Right ventricle myocardium superior (tissue), 1 donor: ENCODE measurements around the gene MICU2. TPM values are rescaled to one million over a fixed set of nuclear protein-coding genes. Genes with fewer than 3 reads are reported as not detected.

Experiments
- ATAC-seq: fragments of 200-7000 bp; cut with Tn5 transposase; one replicate; pipeline ENCODE4 v1.9.1; 2020; ENCODE audit warnings: mild to moderate bottlenecking; ENCODE audit not compliant: poor library complexity
- DNase-seq: peaks from one replicate; pipeline ENCODE4 v3.0.0-alpha.2; 2020
- intact Hi-C: fragments of 100-400 bp; cut with DNase I; formaldehyde crosslinking; loops from one replicate; pipeline ENCODE4 v1.11.2; 2022
- total RNA-seq: library from RNA; stranded (reverse); fragmentation: NEBNext Ultra II Directional; extraction: Animal tissue kit (Norgen Biotek cat#: 25700); gene quantifications from one replicate; pipeline ENCODE4 v1.2.1, GENCODE V29; 2021
- donor health status: DM: no; HTN: yes; CAD: no; lungs with severe emphysema.

MICU2 gene
- total RNA-seq, 1 donor from 2014 or later, result 58.6 TPM

DNA sequence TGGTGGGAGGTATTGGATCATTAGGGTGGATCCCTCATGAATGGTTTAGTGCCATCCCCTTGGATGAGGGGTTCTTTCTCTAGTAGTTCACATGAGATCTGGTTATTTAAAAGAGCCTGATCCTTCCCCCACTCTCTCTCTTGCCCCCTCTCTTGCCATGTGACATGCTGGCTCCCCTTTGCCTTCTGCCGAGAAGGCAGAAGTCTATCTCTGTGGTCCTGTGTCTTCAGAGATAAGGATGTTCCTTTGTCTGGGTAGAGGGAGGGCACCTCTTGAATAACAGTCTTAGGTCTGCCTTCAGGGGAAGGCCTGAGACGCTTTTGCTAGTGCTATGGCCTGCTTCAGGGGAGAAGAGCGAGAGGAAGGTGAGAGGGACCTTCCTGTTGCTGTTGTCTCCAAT, 142.8 kb downstream of the MICU2 start:
- no peak for DNase-seq
- intact Hi-C loops, result no loop called here
- ATAC-seq, result no peak

GRCh38 chr13:21458813-21459701, 144.9 kb downstream of the MICU2 start, which contains the start of gene ZDHHC20:
Gene ZDHHC20 (minus strand): TSS chr13:21459303. CDS start chr13:21459171, 132 bp downstream.
- intact Hi-C loops, result no loop called here
- peak; percentile 94 for DNase-seq
- peak; percentile 98 for ATAC-seq

- intact Hi-C loops, result no loop called here
- ATAC-seq, result peak; percentile 53
- DNase-seq, result peak; percentile 62
Measured at GRCh38 chr13:21458451-21458812, 145.5 kb downstream of the MICU2 start.

- intact Hi-C loops, result no loop called here
- DNase-seq (no peak), ATAC-seq (no peak)
Measured at GRCh38 chr13:21453387-21454081, 150.4 kb downstream of the MICU2 start.

DNA sequence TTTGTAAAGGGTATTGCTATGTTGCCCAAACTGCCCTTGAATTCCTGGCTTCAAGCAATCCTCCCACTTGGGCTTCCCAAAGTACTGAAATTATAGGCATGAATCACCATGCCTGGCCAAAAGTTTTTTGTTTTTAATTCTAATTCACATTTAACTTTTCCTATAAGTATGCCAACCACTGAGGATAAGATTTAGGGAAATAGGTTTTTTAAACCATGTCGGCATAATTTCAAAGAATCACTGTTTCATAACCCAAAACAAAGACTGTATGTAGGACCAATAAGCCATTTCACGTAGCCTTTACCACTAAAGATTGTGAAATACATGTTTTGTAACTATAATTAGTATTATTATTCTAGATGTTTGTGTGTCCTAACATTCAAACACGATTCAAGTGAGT, 153.0 kb downstream of the MICU2 start:
- ATAC-seq (no peak), DNase-seq (no peak)
- intact Hi-C loops, result no loop called here

GRCh38 chr13:21446656-21447055, 157.3 kb downstream of the MICU2 start:
- ATAC-seq (no peak), DNase-seq (no peak)
- intact Hi-C loops, result no loop called here

DNA sequence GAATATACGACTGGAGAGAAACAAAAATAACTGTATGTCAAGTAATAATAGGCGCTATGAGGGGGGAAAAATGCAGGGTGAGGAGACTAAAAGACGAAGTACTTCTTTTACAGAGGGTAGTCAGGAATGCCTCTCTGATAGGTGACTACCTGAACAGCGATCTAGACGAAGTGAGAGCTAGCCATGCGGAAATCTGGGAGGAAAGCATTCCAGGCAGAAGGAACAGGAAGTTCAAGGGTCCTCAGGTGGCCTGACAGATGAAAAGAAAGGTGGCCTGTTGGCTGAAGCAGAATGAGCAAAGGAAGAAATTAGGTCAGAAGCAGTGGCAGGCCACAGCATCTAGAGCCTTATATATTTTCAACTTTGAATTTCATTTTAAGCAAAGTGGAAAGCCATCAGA, 158.2 kb downstream of the MICU2 start:
- intact Hi-C loops, result no loop called here
- DNase-seq, result no peak
- ATAC-seq, result no peak

GRCh38 chr13:21443171-21443570, 160.8 kb downstream of the MICU2 start:
- intact Hi-C loops, result no loop called here
- DNase-seq (no peak), ATAC-seq (no peak)

Other genes with a start within 250 kb of the MICU2 start
- 12.6 TPM for gene ZDHHC20, start 144.9 kb downstream of the MICU2 start, total RNA-seq
- 9.5 TPM for gene FGF9, start 66.9 kb upstream of the MICU2 start, total RNA-seq